Cerebellar cortex (tissue), 1 donor: Measurements from ENCODE around the gene GNB1L.
"Not testable (repeated sequence)": the region's sequence is repeated elsewhere in the genome, so short reads cannot be mapped to it uniquely, and the experiment has no call there.

ENCODE experiments used
- DNase-seq: peaks from one replicate; pipeline ENCODE4 v3.0.0-alpha.2; 2015; ENCODE audit warnings: low spot score

Gene GNB1L

DNA sequence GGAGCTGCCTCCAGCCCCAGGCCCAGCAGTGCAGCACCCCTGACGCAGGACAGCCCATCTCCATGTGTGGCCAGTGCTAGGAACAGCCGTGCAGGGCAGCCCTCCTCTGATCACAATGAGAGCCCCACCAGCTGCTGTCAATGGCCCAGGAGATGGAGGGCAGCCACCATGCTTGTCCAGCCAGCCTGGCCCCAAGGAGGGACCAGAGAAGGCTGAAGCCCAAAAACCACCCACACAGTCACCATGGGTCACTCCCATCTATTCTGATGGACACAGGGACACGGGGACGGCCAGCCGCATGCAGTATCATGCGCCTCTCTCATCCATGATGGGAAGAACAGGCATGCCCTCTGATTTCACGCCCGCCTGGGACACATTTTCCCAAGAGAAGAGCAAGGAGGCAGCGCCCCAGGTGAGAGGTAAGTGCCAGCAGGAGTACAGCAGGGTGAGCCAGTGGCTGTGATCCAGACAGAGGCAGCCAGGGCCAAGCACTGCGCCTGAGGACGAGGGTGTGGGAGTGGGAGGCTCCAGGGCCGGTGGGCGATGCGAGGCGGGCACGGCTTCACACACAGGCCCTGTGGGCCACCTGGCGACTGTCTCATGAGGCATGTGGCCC, 33.6 kb upstream of the GNB1L start:
- DNase-seq = no peak

DNA sequence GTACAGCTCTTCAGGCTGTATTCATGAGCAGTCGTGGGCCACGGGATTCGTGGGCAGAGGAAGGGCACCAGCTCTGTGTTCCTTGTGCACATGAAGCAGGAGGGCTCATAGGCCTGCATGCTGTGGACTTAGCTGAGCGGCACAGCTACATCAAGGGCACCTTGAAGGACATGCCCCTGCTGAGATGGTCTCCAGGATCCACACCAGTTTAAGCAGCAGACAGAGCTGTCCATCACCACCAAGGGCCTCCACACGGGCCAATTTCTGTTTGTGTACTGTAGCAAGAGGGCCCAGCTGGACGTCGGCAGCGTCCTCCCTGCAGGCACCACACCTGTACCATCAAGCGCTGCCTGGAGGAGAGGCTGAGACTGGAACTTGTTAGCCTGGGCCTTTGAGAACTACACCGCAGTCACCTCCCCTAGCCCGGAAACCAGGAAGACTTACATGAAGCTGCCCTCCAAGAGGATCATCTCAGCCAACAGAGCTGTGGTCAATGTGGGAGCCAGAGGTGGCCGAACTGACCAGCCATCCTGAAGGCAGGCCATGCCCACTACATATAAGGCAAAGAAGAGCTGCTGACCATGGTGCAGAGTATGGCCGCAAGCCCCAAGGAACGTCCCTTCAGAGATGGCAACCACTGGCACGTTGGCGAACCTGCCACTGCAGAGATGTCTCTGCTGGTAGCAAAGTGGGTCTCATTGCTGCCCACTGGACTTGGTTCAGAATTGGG, 32.7 kb upstream of the GNB1L start:
- no peak for DNase-seq

DNA sequence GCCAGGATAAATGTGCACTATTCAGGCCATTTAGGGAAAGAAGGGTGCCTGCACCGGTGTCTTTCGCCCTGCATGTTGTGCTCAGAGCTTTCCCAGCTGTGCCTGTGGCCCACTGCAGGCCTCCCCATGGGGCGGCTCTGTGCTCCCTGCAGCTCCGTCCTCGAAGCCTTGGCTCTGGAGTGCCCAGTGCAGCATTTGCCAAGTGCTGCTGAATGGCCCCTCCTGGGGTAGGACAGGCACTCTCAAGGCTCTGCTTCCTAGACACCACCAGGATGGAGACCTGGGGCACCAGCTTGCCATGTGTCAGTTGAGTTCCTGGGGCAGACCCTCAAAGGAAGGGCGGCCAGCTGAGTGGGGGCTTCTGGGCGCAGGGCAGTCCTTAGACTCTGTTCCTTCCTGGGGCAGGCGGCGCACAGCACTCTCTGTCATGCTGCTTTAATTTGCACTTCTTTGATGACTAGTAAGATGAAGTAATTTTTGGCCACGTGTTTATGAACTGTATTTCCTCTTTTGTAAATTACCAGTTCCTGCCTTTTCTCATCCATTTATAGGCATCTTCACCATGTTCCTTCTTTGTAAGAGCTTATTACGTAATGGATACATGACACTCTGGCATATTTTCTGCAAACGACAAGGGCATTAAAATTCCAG, 32.1 kb upstream of the GNB1L start:
- DNase-seq = no peak

DNA sequence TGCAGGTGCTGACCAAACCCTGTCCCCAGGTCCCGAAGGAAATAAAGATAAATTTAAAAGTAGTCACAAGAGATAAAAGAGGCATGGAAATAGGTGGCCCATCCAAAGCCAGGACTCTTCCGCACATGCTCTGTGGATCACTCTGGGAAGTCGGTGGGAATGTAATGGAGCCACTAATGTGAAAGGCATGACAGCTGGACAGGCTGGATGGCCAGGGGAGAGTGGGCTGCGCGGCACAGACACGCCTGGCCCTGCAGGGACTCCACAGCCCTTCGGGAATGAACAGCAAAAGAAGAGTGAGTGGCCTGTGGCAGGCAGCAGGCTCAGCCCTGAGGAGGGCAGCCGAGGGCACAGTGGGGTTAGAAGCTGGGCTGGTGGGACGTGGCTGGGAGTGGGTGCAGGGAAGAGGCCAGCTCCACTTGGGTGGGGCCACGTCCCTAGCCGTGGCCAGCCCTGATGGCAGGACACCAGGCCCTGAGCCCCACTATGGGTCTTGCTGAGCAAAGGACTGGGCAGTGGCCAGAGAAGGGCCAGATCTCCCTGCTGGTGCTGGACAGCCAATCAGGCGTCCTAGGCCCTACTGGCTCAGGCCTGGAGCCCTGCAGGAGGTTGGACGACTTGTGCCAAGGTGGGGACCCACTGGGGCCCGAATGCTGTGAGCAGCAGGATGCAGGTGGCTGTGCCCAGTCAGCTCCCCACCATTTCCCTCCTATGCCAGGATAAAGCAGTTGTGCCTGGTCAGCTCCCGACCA, 31.3 kb upstream of the GNB1L start:
- DNase-seq = no peak

DNA sequence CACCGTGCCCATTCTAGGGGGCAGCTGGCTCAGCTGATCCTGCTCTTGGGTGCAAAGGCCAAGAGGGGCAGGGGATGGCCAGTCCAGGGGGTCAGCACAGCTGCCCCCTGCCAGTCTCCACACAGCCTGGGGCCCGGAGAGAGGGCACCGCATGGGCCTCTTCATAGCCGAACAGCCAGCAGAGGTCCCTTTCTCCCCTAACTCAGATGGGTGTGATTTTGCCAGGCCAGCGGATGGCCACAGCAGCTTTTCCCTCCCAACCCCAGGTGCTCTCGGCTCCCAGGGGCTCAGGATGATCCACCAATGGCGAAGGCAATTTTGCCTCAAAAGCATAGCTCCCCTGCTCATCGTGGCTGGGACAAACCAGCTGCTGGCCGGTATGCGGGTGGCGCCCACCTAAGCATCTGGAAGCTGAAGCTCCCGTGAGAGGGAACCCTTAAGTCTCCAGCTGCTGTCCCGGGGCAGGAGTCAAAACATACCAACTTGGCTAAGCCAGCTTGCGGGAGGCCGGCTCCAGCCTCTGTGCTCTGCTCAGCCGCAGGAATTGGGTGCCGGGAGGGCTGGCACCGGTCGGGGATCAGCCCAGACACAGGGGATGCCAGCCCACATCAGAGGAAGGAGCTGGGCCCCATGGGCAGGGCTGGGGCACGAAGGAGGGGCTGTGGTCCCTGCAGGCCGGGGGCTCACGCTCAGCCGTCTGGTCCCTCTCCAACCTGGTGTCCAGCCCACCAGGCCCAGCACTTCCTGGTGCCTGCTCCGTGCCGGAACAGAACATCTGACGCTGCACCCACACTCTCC, 30.5 kb upstream of the GNB1L start:
- DNase-seq = no peak

DNA sequence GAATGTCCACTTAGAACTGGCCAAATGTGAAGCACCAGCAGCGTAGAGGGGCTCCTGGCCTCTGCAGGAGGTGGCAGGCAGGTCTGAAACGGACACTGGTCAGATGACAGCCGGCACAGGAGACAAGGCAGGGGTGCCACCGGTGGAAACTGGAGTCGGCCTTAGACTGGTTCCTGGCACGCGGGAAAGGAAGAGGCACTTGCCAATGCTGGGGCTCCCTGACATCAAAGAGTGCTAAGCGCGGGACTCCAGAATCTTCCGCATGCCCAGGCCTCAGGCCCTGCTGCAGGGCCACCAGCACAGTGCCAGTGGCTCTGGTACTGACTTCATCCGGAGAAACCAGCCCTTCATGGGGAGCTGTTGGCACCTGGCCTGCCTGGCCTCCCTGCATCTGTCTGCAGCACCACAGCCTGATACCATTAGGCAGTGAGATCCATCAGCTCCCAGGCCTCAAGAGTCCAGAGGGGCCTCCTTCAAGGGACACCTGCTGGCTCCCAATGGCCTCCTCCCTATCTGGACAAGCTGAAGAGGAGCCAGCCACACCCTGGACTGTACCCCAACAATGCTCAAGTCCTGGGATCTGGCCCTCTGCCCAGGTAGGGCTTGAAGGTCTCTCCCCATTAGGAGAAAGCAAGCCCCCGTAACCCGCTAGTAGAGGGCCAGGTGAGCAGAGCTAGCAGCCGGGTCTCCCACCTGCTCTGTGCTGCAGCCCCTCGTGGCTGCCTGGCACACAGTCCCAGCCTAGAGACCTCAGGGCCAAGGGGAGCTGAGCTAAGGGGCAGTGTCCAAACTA, 29.7 kb upstream of the GNB1L start:
- DNase-seq = no peak

DNA sequence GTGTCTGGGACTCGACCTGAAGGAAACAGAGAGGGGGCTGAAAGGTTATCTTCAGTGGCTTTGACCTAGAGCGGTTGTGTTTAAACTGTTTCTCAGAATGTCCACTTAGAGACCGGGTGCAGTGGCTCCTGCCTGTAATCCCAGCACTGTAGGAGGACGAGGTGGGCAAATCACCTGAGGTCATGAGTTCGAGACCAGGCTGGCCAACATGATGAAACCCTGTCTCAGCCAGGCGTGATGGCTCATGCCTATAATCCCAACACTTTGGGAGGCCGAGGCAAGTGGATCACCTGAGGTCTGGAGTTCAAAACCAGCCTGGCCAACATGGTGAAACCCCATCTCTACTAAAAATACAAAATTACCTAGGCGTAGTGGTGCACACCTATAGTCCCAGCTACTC, 28.8 kb upstream of the GNB1L start:
- DNase-seq = not testable (repeated sequence)

DNA sequence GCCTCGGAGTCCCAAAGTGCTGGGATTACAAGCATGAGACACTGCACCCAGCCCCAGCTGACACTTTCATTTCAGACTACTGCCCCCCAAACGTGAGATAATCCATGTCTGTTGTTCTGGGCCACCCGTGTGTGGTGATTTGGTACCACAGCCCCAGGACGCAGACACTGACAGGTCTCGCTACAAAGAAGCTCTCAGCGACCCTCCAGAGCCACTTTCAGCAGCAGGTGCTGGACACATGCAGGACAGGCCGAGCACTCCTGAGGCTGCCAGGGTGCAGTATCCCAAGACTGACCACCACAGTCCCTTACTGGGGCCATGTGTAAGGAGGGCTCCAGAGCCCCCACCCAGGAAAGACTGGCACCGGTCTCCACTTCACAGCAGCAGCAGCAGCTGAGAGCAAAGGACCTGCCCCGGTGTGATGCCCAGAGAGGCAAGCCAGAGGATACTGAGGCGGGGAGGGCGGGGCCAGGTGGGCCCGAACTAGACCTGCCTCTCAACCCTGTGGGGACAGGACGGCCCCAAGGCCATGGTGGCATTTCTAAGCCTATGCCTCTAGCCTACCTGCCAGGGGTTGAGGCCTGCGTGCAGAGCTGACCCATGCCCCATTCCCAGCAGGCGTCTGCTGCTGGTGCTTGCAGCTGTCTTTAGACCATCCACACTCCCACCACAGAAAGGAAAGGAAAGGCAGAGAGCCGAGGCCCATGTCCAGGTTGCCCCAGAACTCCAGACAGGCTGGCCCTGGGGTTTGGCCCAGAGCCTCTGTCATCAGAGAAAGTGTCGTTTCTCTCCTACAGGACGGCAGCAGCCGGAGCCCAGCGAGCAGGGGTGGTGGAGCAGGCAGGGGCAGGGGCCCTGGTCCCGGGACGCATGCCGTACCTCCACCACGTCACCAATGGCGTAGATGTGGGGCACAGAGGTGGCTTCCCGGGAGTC, 28.0 kb upstream of the GNB1L start:
- no peak for DNase-seq

DNA sequence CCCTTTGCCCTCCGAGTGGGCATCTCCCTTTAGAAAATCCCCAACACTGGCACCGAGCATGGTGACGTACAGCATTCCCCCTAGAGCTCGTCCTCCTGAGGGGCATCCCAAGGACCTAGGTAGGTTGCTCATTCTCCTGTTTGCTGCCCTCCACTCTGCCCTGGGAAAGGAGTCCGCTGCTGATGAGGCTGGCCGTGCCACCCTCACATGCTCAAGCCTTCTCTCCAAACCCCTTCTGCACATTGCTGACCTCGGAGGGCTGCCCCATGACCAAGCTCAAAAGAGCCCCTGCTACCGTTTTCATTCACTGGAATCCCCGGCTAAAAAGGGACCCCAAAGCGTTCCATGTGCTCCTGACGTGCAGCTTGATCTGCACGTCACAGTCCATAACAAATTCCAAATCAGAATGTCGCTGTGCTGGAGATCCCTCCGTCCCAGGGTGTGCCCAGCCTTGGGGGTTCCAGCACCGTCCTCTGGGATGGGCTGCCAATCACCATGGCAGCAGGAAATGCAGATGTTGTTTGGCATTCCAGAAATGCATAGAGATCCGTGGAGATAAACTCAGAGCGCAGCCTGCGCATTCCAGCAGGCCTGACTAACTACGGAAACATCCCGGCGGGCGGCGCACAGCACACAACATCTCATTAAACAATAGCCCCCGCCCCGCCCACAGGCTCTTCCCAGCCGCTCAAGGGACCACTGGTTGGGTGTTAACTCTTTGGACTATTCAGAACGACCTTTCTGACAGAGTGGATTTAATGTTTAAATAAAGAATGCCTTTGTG, 26.3 kb upstream of the GNB1L start:
- peak; percentile 81 for DNase-seq

DNA sequence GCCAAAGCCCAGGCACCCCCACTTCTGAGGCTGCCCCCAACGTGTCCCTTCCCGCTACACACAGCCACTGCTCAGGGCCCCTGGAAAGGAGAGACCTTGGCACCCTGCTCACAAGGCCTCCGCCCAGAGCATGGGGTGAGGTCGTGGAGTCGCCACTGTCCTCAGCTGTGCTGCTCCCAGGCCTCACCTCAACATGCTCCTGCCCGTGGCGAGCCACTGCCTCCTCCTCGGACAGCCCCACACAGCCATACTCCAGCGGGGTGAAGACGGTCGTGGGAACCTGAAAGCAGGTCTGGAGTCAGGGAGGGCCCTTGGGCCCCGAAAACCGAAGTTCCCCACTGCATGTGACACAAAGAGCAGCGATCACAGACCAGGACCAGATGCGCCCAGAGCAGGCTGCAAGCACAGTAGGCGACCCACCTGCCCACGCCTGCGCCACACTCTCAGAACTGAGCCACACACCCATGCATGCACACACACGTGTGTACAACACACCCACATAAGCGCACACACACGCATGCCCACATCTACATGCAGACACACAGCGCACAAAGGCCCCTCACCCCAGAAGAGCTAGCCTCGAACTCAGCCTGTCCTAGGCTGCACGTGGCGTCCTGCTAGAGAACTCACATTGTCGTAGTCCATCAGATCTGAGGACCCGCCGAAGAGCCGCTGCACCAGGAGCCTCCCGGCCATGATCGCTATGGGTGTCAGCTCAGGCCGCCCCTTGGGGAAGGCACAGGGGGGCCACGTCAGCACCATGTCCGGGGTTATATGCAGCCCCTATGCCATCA, 25.5 kb upstream of the GNB1L start:
- DNase-seq = no peak

DNA sequence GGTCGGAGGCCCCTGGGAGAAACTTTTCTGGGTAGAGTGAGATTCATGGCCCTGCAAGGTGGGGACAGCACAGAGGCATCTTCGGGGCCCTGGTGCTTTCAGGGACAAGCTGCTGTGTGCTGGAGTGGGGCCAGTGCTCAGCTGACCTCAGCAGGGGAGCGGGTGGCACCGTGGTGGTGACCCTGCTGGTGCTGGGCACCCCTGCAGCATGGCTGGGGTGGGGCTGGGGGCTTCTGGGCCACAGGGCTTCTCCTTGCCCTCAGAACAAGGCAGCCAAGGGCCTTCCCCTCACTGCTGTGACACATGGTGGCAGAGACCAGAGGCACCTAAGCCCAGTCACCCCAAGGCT, 24.9 kb upstream of the GNB1L start:
- no peak for DNase-seq

DNA sequence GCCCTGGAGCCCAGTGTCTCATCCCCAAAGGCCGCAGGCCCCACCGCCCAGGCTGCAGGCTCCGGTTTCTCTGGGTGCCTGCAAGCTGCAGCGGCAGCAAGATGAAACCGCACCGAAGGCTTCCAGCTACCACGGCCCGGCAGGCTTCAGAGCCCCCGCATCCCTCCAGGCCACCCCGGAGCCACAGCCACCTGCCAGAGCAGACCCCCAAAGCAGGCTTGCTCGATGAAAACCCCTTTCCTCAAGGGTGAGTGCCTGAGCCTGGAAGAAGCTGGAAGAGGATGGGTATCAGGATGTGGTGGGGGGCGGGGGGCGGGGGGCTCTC, 24.5 kb upstream of the GNB1L start:
- no peak for DNase-seq

DNA sequence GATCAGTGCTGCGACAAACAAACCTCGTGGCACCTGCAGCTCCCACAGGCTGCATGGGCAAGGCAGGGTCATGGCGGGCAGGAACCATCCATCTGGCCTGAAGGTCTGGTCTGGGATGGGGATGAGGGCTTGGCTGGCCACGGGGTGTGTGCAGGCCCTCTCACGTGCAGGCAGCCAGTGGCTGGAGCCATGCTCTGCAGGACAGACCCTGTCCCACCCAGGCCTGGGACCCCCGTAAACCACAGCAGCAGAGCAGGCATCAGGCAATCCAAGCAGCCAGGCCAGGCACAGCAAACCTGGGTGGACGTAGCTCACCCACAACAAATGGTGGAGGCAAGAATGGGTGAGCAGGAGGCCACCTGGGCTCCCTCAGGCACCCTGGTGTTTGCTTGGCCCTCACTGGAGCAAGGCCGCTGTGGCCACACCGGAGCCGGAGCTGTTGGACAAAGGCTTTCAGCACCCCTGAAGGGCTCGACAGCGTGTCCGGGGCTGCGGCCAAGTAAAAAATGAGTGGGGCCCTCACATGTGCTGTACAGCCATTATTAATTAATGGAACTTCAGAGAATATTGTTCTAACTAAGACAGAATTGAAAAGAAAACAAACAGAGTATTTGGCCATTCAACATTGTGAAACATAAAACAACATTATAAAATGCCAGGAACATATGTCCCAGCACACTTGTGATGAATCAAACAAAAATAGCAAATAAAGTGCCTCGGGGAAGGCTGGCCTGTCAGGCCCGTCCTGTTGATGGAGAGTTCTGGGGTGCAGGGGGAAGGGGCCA, 24.0 kb upstream of the GNB1L start:
- DNase-seq = no peak

DNA sequence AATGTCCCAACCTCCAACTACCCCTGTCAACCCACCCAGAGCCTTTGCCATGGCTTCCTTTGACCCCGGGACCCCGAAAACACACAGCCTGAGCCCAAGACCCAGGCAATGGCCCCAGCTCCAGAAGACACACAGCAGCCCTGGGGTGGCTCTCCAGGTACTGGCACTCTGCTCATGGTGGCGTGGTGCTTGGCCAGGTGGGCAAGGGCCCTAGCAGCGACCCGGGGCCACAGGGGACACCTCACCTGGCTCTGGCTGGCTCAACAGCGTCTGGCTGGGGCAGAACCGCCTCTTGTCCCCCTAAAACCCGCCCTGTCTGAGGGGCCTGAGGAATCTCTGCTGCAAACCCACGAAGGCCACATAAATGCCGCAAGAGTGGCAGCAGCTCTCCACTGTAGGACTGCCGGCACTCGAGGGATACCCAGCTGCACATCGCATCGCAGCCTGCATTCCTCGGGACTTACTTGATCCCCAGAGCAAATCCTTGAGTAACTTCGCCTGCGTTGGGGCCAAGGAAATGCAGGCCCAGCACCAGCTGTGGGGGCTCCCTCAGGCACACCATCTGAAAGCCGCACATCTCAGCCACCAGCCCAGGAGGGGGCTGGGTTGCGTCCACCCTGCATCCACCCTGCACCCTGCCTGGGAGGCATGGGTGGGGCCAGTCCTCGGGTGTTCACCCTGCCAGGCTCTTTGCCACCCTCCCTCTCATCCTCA, 23.1 kb upstream of the GNB1L start:
- no peak for DNase-seq

DNA sequence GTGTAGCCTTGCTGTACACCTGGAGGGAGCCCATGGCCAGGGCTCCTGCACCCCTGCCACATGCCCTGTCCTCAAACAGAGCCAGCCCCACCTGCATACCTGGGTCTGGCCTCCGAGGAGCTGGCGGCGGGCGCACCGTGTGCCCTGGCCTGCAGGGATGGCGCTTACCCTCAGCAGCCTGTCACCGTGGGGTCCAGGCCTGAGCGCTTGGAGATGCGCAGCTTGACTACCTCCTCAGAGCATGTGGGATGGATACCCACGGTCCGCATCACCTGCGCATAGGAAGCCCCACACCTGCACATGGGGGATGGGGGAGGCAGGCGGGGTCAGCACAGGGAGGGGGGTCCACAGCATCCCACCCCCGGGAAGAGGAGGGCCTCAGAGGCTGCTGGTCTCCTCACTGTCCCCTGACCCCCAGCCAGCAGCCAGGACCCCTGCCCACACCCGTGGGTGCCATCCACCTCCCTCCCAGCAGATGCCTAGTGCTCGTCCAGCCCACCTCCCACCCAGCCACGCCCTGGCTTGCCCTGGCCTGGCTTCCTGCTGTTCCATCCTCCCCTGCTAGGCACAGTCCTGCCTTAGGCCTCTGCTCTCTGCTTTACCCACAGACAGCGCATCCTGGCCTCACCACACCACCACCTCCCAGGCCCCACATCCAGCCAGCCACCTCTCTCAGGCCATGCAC, 22.4 kb upstream of the GNB1L start:
- no peak for DNase-seq

DNA sequence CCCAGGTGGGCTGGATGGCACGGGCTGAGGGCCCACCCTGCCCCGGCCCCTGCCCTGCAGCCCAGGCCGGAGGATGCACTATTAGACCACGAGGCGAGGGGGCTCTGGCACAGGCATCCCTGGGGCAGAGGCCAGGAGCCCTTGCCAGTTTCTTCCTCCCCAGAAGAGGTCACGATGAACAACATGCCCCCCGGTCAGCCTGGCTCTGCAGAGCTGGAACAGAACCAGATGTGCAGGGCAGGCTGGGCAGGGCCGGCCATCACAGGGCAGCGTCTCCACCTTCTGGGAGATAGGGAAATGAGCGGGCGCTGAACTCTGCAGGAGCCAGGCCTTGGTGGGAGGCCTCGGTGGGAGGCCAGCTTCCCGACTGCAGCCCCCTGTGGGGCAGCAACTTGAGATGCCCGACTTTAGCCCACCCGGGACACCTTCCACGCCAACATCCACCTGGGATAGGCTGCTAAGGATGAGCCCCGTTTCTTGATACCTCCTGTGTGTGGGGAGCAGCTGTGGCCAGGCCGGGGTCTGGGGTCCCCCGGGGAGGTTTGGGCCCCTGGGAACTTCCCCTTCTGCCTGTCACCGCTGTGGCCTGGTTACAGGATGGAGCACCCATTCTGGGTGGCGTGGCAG, 21.8 kb upstream of the GNB1L start:
- DNase-seq = no peak
